PC-3 (cell line): Measurements from ENCODE around the gene GALR1. TPM values are rescaled to one million over a fixed set of nuclear protein-coding genes. Genes with fewer than 3 reads are reported as not detected.

Experiments
- ATAC-seq: fragments of 200-7000 bp; cut with Tn5 transposase; 2 replicates; pipeline ENCODE4 v1.9.1; 2020; ENCODE audit warnings: mild to moderate bottlenecking, moderate library complexity
- BruUV-seq: library from RNA; stranded (reverse); fragments of 400-500 nt; replicated peaks from 2 replicates; lab custom pipeline; 2021; lab: Mats Ljungman, UMichigan
- CTCF ChIA-PET: fragments of 300-600 bp; sonication (Branson Sonifier 250); formaldehyde crosslinking; loops from one replicate; lab custom pipeline; 2022; ENCODE audit warnings: antibody characterized with exemption; lab: Charles Lee
- POLR2A ChIA-PET: fragments of 300-600 bp; sonication (Branson Sonifier 250); formaldehyde crosslinking; loops from one replicate; lab custom pipeline; 2022; ENCODE audit warnings: antibody characterized with exemption; ENCODE audit not compliant: unreplicated experiment; lab: Charles Lee
- DNase-seq: peaks from one replicate; pipeline ENCODE4 v3.0.0-alpha.2; 2015
- H2AFZ ChIP-seq: fragments of 300-600 bp; sonication (generic); 2 replicates; pipeline ENCODE4 v1.6.0; 2016; ENCODE audit warnings: antibody characterized with exemption, low read length
- H3F3A ChIP-seq: fragments of 300-600 bp; sonication (generic); one replicate; pipeline ENCODE4 v1.6.0; 2017; ENCODE audit warnings: antibody characterized with exemption, low read length, control low read depth, mild to moderate bottlenecking; ENCODE audit not compliant: unreplicated experiment
- H3K27ac ChIP-seq: fragments of 300-600 bp; sonication (generic); 2 replicates; pipeline ENCODE4 v1.5.1; 2016; ENCODE audit warnings: mild to moderate bottlenecking, low read length
- H3K27me3 ChIP-seq: fragments of 300-600 bp; sonication (generic); 2 replicates; pipeline ENCODE4 v1.6.1; 2016; ENCODE audit warnings: low read length, mixed read lengths
- H3K36me3 ChIP-seq: fragments of 300-600 bp; sonication (generic); 2 replicates; pipeline ENCODE4 v1.6.1; 2016; ENCODE audit warnings: low read depth, mixed run types, low read length, mixed read lengths
- H3K4me1 ChIP-seq: fragments of 300-600 bp; sonication (generic); 2 replicates; pipeline ENCODE4 v1.5.1; 2016; ENCODE audit warnings: low read length; ENCODE audit not compliant: insufficient read depth
- H3K4me2 ChIP-seq: fragments of 300-600 bp; sonication (generic); 2 replicates; pipeline ENCODE4 v1.6.0; 2016; ENCODE audit warnings: low read length
- H3K4me3 ChIP-seq: fragments of 300-600 bp; sonication (generic); 2 replicates; pipeline ENCODE4 v1.5.1; 2016; ENCODE audit warnings: mild to moderate bottlenecking, low read length, mixed read lengths
- H3K79me2 ChIP-seq: fragments of 300-600 bp; sonication (generic); 2 replicates; pipeline ENCODE4 v1.6.1; 2017; ENCODE audit warnings: low read length, mixed read lengths
- H3K9ac ChIP-seq: fragments of 300-600 bp; sonication (generic); 2 replicates; pipeline ENCODE4 v1.6.0; 2016; ENCODE audit warnings: mild to moderate bottlenecking, low read length
- H3K9me2 ChIP-seq: fragments of 300-600 bp; sonication (generic); replicated peaks from 2 replicates; pipeline ENCODE4 v1.6.1; 2016; ENCODE audit warnings: mixed run types, low read length, mixed read lengths
- H3K9me3 ChIP-seq: fragments of 300-600 bp; sonication (generic); 2 replicates; pipeline ENCODE4 v1.6.1; 2016; ENCODE audit warnings: low read length, mixed read lengths
- H4K20me1 ChIP-seq: fragments of 300-600 bp; sonication (generic); 2 replicates; pipeline ENCODE4 v1.6.1; 2016; ENCODE audit warnings: low read length, mixed read lengths
- EZH2 ChIP-seq: fragments of 300-600 bp; sonication (generic); IDR thresholded peaks from one replicate; pipeline ENCODE4 v1.6.1; 2017; ENCODE audit warnings: antibody characterized with exemption, mild to moderate bottlenecking, low read length; ENCODE audit not compliant: unreplicated experiment
- EZH2phosphoT487 ChIP-seq: fragments of 300-600 bp; sonication (generic); IDR thresholded peaks from 2 replicates; pipeline ENCODE4 v1.6.1; 2018; ENCODE audit warnings: mild to moderate bottlenecking, antibody characterized with exemption, low read length, borderline replicate concordance
- intact Hi-C: fragments of 100-400 bp; cut with micrococcal nuclease; formaldehyde crosslinking; loops from 2 replicates; pipeline ENCODE4 v1.9.0; 2023
- total RNA-seq: library from RNA; depleted of rRNA; stranded (reverse); fragments of >200 nt; gene quantifications from 2 replicates; pipeline ENCODE4 v1.2.3, GENCODE V29; 2014
- TF ChIP-seq, protein P1 (sequence below): fragments of 300-600 bp; sonication (generic); conservative IDR thresholded peaks from 2 replicates; pipeline ENCODE4 v1.5.1; 2017; ENCODE audit warnings: antibody characterized with exemption, low read depth, mild to moderate bottlenecking, low read length

Gene GALR1
- total RNA-seq, 1 experiment from 2014 or later = not detected

DNA sequence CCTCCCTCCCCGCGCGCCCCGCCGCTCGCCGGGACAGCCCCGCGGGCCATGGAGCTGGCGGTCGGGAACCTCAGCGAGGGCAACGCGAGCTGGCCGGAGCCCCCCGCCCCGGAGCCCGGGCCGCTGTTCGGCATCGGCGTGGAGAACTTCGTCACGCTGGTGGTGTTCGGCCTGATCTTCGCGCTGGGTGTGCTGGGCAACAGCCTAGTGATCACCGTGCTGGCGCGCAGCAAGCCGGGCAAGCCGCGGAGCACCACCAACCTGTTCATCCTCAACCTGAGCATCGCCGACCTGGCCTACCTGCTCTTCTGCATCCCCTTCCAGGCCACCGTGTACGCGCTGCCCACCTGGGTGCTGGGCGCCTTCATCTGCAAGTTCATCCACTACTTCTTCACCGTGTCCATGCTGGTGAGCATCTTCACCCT, 865 bp downstream of the GALR1 start:
- Histone ChIP-seq H3K9me3 (no peaks in the 10 kb centered on the region), H3K4me2 (no peak overlapping the region), H2AFZ (no peak overlapping the region), H3K9ac (no peak overlapping the region), H3K27me3 (peaks cover 16% of the 10 kb centered on the region), H3K36me3 (no peaks in the 10 kb centered on the region), H3F3A (no peaks in the 10 kb centered on the region), H3K27ac (no peak overlapping the region), H3K4me3 (no peak overlapping the region), H4K20me1 (no peaks in the 10 kb centered on the region), H3K4me1 (no peaks in the 10 kb centered on the region), H3K79me2 (no peaks in the 10 kb centered on the region), H3K9me2 (no peaks in the 10 kb centered on the region)
- intact Hi-C loops = no loop called here
- POLR2A ChIA-PET = no interaction called here
- BruUV-seq = no TSS peak
- no peak for DNase-seq
- TF ChIP-seq, protein P1, sequence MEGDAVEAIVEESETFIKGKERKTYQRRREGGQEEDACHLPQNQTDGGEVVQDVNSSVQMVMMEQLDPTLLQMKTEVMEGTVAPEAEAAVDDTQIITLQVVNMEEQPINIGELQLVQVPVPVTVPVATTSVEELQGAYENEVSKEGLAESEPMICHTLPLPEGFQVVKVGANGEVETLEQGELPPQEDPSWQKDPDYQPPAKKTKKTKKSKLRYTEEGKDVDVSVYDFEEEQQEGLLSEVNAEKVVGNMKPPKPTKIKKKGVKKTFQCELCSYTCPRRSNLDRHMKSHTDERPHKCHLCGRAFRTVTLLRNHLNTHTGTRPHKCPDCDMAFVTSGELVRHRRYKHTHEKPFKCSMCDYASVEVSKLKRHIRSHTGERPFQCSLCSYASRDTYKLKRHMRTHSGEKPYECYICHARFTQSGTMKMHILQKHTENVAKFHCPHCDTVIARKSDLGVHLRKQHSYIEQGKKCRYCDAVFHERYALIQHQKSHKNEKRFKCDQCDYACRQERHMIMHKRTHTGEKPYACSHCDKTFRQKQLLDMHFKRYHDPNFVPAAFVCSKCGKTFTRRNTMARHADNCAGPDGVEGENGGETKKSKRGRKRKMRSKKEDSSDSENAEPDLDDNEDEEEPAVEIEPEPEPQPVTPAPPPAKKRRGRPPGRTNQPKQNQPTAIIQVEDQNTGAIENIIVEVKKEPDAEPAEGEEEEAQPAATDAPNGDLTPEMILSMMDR = no peak
- TF ChIP-seq EZH2 (no peak), EZH2phosphoT487 (no peak)
- ATAC-seq = no peak
- CTCF ChIA-PET = no interaction called here

DNA sequence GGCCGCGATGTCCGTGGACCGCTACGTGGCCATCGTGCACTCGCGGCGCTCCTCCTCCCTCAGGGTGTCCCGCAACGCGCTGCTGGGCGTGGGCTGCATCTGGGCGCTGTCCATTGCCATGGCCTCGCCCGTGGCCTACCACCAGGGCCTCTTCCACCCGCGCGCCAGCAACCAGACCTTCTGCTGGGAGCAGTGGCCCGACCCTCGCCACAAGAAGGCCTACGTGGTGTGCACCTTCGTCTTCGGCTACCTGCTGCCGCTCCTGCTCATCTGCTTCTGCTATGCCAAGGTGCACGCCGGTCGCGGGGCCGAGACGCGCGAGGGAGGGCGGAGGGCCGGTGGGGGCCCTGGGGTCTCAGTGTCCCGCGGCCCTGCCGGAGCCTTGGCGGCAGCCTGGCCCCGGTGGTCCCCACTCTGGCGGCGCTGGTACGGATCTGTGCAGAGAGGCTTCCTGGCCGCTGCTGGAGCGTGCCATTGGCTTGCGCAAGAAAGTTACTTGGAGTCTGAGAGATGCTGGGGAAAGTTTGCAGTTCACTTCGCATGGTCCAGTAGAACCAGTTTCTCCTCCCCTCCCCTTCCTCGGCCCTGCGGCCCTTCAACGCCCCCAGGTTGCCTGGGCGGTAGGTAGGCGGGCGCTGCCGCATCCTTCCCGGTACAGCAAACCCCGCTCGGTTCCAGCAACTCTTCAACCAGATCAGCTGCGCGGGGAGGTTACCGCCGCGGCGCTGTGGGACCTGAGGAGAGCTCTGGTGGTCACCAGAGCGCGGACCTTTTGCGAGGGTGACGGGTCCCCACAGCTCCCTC, 1.5 kb downstream of the GALR1 start:
- TF ChIP-seq EZH2 (no peak), EZH2phosphoT487 (no peak)
- TF ChIP-seq, protein P1 = no peak
- H3K79me2 ChIP-seq = no peaks in the 10 kb centered on the region
- H3K27ac ChIP-seq = no peak overlapping the region
- ChIA-PET POLR2A (no interaction called here), CTCF (no interaction called here)
- no peak overlapping the region for H3K4me3 ChIP-seq
- no peaks in the 10 kb centered on the region for H3F3A ChIP-seq
- ATAC-seq (no peak), DNase-seq (no peak)
- H3K9ac ChIP-seq = no peak overlapping the region
- H3K9me3 ChIP-seq = no peaks in the 10 kb centered on the region
- peaks cover 22% of the 10 kb centered on the region for H3K27me3 ChIP-seq
- H3K4me2 ChIP-seq = no peak overlapping the region
- H4K20me1 ChIP-seq = no peaks in the 10 kb centered on the region
- no TSS peak for BruUV-seq
- H3K9me2 ChIP-seq = no peaks in the 10 kb centered on the region
- H3K4me1 ChIP-seq = no peaks in the 10 kb centered on the region
- no peaks in the 10 kb centered on the region for H3K36me3 ChIP-seq
- intact Hi-C loops = no loop called here
- no peak overlapping the region for H2AFZ ChIP-seq

GRCh38 chr18:77251730-77252050, 2.0 kb downstream of the GALR1 start:
- H3F3A ChIP-seq = no peaks in the 10 kb centered on the region
- POLR2A ChIA-PET = no interaction called here
- H3K4me2 ChIP-seq = no peak overlapping the region
- H3K79me2 ChIP-seq = no peaks in the 10 kb centered on the region
- H3K9me2 ChIP-seq = no peaks in the 10 kb centered on the region
- no peaks in the 10 kb centered on the region for H3K36me3 ChIP-seq
- intact Hi-C loops = no loop called here
- no peaks in the 10 kb centered on the region for H3K4me1 ChIP-seq
- CTCF ChIA-PET = no interaction called here
- H3K4me3 ChIP-seq = no peak overlapping the region
- H3K9me3 ChIP-seq = no peaks in the 10 kb centered on the region
- H3K27me3 ChIP-seq = peaks cover 28% of the 10 kb centered on the region
- ATAC-seq (no peak), DNase-seq (no peak)
- no peak overlapping the region for H2AFZ ChIP-seq
- no peaks in the 10 kb centered on the region for H4K20me1 ChIP-seq
- no peak overlapping the region for H3K9ac ChIP-seq
- no TSS peak for BruUV-seq
- no peak for TF ChIP-seq EZH2
- TF ChIP-seq EZH2phosphoT487 = no peak
- TF ChIP-seq, protein P1 = no peak
- no peak overlapping the region for H3K27ac ChIP-seq
